PC-9 (cell line): Measurements from ENCODE around the gene DNAJC7. TPM values are rescaled to one million over a fixed set of nuclear protein-coding genes. Genes with fewer than 3 reads are reported as not detected.
A peak's percentile ranks its signal among the peaks of the same experiment; 100 is the strongest.

Source experiments
- BruUV-seq: library from RNA; stranded (reverse); fragments of 400-500 nt; replicated peaks from 2 replicates; lab custom pipeline; 2021; lab: Mats Ljungman, UMichigan
- CTCF ChIA-PET: fragments of 300-600 bp; sonication (Branson Sonifier 250); formaldehyde crosslinking; loops from one replicate; lab custom pipeline; 2022; ENCODE audit warnings: antibody characterized with exemption; lab: Charles Lee
- POLR2A ChIA-PET: fragments of 300-600 bp; sonication (Branson Sonifier 250); formaldehyde crosslinking; loops from one replicate; lab custom pipeline; 2022; ENCODE audit warnings: antibody characterized with exemption; ENCODE audit not compliant: unreplicated experiment; lab: Charles Lee
- DNase-seq, 2 experiments: peaks; one replicate each; pipeline versions ENCODE4 v3.0.0 to v3.0.0-alpha.2; 2015 to 2022; ENCODE audit warnings: mixed read lengths in 1 of 2
- H2AFZ ChIP-seq: fragments of 200-600 bp; sonication (generic); 2 replicates; pipeline ENCODE4 v1.8.1; 2017; ENCODE audit warnings: antibody characterized with exemption
- H3F3A ChIP-seq: fragments of 200-600 bp; sonication (generic); 2 replicates; pipeline ENCODE4 v1.8.1; 2017; ENCODE audit warnings: antibody characterized with exemption, mild to moderate bottlenecking, low read depth; ENCODE audit not compliant: insufficient read depth
- H3K27ac ChIP-seq: fragments of 200-600 bp; sonication (generic); 2 replicates; pipeline ENCODE4 v1.6.1; 2016; ENCODE audit warnings: mixed run types
- H3K27me3 ChIP-seq: fragments of 200-600 bp; sonication (generic); 2 replicates; pipeline ENCODE4 v1.6.1; 2016; ENCODE audit warnings: low read depth, mixed run types; ENCODE audit not compliant: insufficient read depth
- H3K36me3 ChIP-seq: fragments of 200-600 bp; sonication (generic); 2 replicates; pipeline ENCODE4 v1.6.1; 2016; ENCODE audit warnings: low read depth, mixed run types
- H3K4me1 ChIP-seq: fragments of 200-600 bp; sonication (generic); replicated peaks from 2 replicates; pipeline ENCODE4 v1.6.1; 2016; ENCODE audit warnings: mixed run types; ENCODE audit not compliant: insufficient read depth
- H3K4me2 ChIP-seq: fragments of 200-600 bp; sonication (generic); 2 replicates; pipeline ENCODE4 v1.6.1; 2017; ENCODE audit warnings: mixed run types
- H3K4me3 ChIP-seq: fragments of 200-600 bp; sonication (generic); 2 replicates; pipeline ENCODE4 v1.6.1; 2016; ENCODE audit warnings: mixed run types
- H3K79me2 ChIP-seq: fragments of 200-600 bp; sonication (generic); 2 replicates; pipeline ENCODE4 v1.6.1; 2017; ENCODE audit warnings: low read depth, mixed run types
- H3K9me2 ChIP-seq: fragments of 200-600 bp; sonication (generic); 2 replicates; pipeline ENCODE4 v1.8.1; 2017; ENCODE audit warnings: mild to moderate bottlenecking; ENCODE audit not compliant: insufficient read depth
- H3K9me3 ChIP-seq: fragments of 200-600 bp; sonication (generic); 2 replicates; pipeline ENCODE4 v1.8.1; 2016; ENCODE audit warnings: low read depth; ENCODE audit not compliant: insufficient read depth
- H4K20me1 ChIP-seq: fragments of 200-600 bp; sonication (generic); 2 replicates; pipeline ENCODE4 v1.8.1; 2017; ENCODE audit not compliant: insufficient read depth
- CTCF ChIP-seq: fragments of 200-600 bp; sonication (generic); conservative IDR thresholded peaks from 2 replicates; pipeline ENCODE4 v1.6.1; 2017; ENCODE audit warnings: mixed run types, antibody characterized with exemption, mild to moderate bottlenecking, moderate library complexity
- EZH2 ChIP-seq: fragments of 200-600 bp; sonication (generic); IDR thresholded peaks from 2 replicates; pipeline ENCODE4 v1.8.0; 2017; ENCODE audit warnings: antibody characterized with exemption, low read depth
- intact Hi-C: fragments of 100-400 bp; cut with micrococcal nuclease; formaldehyde crosslinking; loops from one replicate; pipeline ENCODE4 v1.10.0; 2022; ENCODE audit not compliant: unreplicated experiment
- total RNA-seq: library from RNA; stranded (reverse); gene quantifications from 2 replicates; pipeline ENCODE4 v1.2.3, GENCODE V29; 2021

The DNAJC7 gene
- total RNA-seq, 1 experiment from 2014 or later = 96.1 TPM

- peaks cover 23% of the 10 kb centered on the region for H3K36me3 ChIP-seq
- intact Hi-C loops = no loop called here
- H2AFZ ChIP-seq = no peak overlapping the region
- DNase-seq = no peak
- no peaks in the 10 kb centered on the region for H3K9me3 ChIP-seq
- ChIA-PET POLR2A (interaction anchor here (0.6 to 0.7 kb wide), 2 partner anchors 11 to 138 kb away, joined by 3 read pairs; no protein-coding TSS in a partner anchor), CTCF (no interaction called here)
- TF ChIP-seq EZH2 = no peak
- no peak for TF ChIP-seq CTCF
- H3K27ac ChIP-seq = peak overlapping the region; percentile 44; the same call in 1 of the 2 replicates
- no peaks in the 10 kb centered on the region for H3K27me3 ChIP-seq
- peaks cover 31% of the 10 kb centered on the region for H3K4me1 ChIP-seq
- H3K4me3 ChIP-seq = no peak overlapping the region
- H3F3A ChIP-seq = peaks cover 60% of the 10 kb centered on the region; the same call in 1 of the 2 replicates
- H3K4me2 ChIP-seq = peak overlapping the region; percentile 49; the same call in 1 of the 2 replicates
- no peaks in the 10 kb centered on the region for H3K9me2 ChIP-seq
- 0 out of 2 replicates have a peak, but pooled peaks cover 5% of the 10 kb centered on the region for H3K79me2 ChIP-seq
- peaks cover 26% of the 10 kb centered on the region for H4K20me1 ChIP-seq
- no TSS peak for BruUV-seq
Measured at GRCh38 chr17:41973408-41973811, 43.8 kb downstream of the DNAJC7 start.

GRCh38 chr17:41972571-41973407 lies 44.5 kb downstream of the DNAJC7 start:
- BruUV-seq = no TSS peak
- DNase-seq = peak; percentile 81 to 90
- no peaks in the 10 kb centered on the region for H3K27me3 ChIP-seq
- no peaks in the 10 kb centered on the region for H3K9me3 ChIP-seq
- H3K4me2 ChIP-seq = peak overlapping the region; percentile 49
- no peak overlapping the region for H3K4me3 ChIP-seq
- no peak for TF ChIP-seq CTCF
- no peak for TF ChIP-seq EZH2
- ChIA-PET CTCF (interaction anchor here (0.6 kb wide), 1 partner anchor 283 kb away, joined by 3 read pairs; no protein-coding TSS in a partner anchor), POLR2A (interaction anchor here (0.6 to 0.7 kb wide), 3 partner anchors 12 to 146 kb away, joined by 3 to 4 read pairs (median 3); no protein-coding TSS in a partner anchor)
- H3K4me1 ChIP-seq = peaks cover 25% of the 10 kb centered on the region
- H4K20me1 ChIP-seq = peaks cover 19% of the 10 kb centered on the region
- peaks cover 8% of the 10 kb centered on the region for H3K79me2 ChIP-seq
- intact Hi-C loops = no loop called here
- peak overlapping the region; percentile 44 for H3K27ac ChIP-seq
- H3F3A ChIP-seq = peaks cover 53% of the 10 kb centered on the region; the same call in 1 of the 2 replicates
- H2AFZ ChIP-seq = no peak overlapping the region
- no peaks in the 10 kb centered on the region for H3K9me2 ChIP-seq
- peaks cover 23% of the 10 kb centered on the region for H3K36me3 ChIP-seq

GRCh38 chr17:41971721-41972523 lies 45.3 kb downstream of the DNAJC7 start:
- intact Hi-C loops = no loop called here
- peaks cover 16% of the 10 kb centered on the region for H3K79me2 ChIP-seq
- no peaks in the 10 kb centered on the region for H3K27me3 ChIP-seq
- peak overlapping the region; percentile 44 for H3K27ac ChIP-seq
- H3K4me2 ChIP-seq = peak overlapping the region; percentile 49
- no TSS peak for BruUV-seq
- H3K9me2 ChIP-seq = no peaks in the 10 kb centered on the region
- DNase-seq = no peak
- H4K20me1 ChIP-seq = peaks cover 12% of the 10 kb centered on the region
- H3K9me3 ChIP-seq = no peaks in the 10 kb centered on the region
- H2AFZ ChIP-seq = no peak overlapping the region
- H3K4me3 ChIP-seq = no peak overlapping the region
- H3K4me1 ChIP-seq = peaks cover 26% of the 10 kb centered on the region
- TF ChIP-seq EZH2 = no peak
- no peak for TF ChIP-seq CTCF
- H3K36me3 ChIP-seq = peaks cover 15% of the 10 kb centered on the region
- POLR2A ChIA-PET = no interaction called here
- CTCF ChIA-PET = interaction anchor here (0.6 kb wide), 1 partner anchor 283 kb away, joined by 3 read pairs; no protein-coding TSS in a partner anchor
- peaks cover 50% of the 10 kb centered on the region; the same call in 1 of the 2 replicates for H3F3A ChIP-seq
